HG03025 (cell line): Measurements from ENCODE around the gene CTNNBIP1.

ENCODE experiments used
- ATAC-seq: cut with Tn5 transposase; IDR thresholded peaks from one replicate; pipeline ENCODE4 v1.9.1; 2021; ENCODE audit warnings: mild to moderate bottlenecking, moderate library complexity; ENCODE audit not compliant: unreplicated experiment, low FRiP score

Gene CTNNBIP1

DNA sequence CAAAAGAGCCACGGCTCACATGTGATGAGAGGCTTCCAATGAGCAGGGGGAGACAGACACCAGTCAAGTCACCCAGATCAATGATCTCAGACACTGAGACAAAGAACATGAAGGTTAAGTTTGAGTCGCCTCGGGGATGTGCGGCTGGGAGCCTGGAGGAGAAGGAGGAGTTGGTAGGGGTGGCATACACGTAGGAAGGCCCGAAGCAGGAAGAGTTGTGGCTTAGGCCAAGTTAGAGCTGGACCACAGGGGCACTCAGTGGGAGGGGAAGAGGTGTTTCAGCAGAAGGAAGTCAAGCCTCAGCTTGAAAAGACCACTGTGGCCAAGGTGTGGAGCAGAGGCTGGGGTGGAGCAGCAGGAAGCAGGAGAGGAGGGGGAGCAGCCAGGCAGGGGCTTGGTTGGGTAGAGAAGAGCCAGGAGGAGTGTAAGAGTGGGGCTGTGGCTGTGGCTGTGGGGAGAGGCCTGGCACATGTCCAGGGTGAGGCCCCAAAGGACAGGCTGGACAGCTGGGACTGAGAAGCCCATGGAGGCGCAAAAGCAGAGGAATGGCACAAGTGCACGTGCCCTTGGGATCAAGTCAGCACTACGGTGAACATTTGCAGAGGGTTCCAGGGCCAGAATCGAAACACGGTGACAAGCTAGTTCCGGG lies 27.6 kb downstream of the CTNNBIP1 start:
- ATAC-seq: no peak

DNA sequence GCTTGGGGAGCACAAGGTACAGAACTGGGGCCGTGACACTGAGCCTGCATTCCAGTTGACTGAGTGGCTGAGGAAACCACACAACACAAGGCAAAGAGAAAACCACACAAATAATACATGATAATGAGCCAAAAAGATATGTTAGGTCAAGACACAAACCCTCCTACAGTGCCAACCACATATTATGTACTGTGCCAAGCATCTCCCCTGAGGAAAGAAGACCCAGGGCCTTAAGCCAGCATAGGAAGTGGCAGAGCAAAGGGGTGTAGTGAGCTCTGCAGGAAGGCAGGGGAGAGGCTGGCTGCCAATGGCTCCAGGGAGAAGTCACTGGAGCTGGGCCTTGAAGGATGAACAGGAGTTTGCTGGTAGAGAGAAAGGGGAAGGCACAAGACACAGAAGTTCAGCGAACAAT lies 28.2 kb downstream of the CTNNBIP1 start:
- no peak for ATAC-seq

GRCh38 chr1:9878404-9878803 lies 31.7 kb downstream of the CTNNBIP1 start:
- ATAC-seq: no peak

- no peak for ATAC-seq
These were observed 32.1 kb downstream of the CTNNBIP1 start for GRCh38 chr1:9877962-9878361.

GRCh38 chr1:9875636-9876000 lies 34.5 kb downstream of the CTNNBIP1 start:
- ATAC-seq: no peak

GRCh38 chr1:9874959-9875635 lies 35.0 kb downstream of the CTNNBIP1 start:
- ATAC-seq: no peak

- ATAC-seq: no peak
These were observed 35.7 kb downstream of the CTNNBIP1 start for GRCh38 chr1:9874412-9874811.

GRCh38 chr1:9873992-9874391 lies 36.1 kb downstream of the CTNNBIP1 start:
- ATAC-seq: no peak

- no peak for ATAC-seq
These were observed 36.7 kb downstream of the CTNNBIP1 start for GRCh38 chr1:9873385-9873784.

DNA sequence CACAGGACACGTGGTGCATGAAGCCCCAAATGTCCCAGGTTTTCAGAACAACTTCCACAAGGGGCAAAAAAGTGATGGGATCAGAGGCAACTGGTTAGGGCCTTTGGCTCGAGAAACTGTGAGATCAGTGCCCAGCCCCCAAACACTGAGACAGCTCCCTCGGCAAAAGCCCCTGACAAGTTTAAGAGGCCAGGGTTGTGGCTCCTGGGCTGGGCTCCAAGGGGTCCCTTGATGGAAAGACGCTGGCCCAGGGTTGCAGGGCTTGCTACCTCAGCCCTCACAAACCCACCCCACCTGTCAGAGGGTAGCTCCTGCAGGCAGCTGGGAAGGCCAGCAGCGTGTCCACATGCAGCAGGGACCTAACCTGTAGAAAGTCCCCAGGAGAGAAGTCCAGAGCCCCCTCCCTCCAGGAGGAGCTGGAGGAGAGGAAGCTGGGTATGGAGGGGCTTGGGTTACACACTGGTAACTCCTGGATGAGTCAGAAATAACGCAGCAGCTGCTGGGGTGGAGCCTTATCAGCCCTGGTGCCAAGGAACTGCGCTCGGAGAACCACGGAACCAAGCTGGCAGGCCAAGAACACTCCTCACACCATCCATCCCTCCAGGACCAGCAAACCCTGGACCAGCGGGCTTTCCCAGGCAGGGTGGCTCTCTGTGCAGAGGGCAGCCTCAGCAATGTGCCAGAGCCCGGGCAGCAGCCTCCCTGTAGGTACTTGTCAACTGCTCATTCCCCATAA lies 37.5 kb downstream of the CTNNBIP1 start:
- no peak for ATAC-seq

DNA sequence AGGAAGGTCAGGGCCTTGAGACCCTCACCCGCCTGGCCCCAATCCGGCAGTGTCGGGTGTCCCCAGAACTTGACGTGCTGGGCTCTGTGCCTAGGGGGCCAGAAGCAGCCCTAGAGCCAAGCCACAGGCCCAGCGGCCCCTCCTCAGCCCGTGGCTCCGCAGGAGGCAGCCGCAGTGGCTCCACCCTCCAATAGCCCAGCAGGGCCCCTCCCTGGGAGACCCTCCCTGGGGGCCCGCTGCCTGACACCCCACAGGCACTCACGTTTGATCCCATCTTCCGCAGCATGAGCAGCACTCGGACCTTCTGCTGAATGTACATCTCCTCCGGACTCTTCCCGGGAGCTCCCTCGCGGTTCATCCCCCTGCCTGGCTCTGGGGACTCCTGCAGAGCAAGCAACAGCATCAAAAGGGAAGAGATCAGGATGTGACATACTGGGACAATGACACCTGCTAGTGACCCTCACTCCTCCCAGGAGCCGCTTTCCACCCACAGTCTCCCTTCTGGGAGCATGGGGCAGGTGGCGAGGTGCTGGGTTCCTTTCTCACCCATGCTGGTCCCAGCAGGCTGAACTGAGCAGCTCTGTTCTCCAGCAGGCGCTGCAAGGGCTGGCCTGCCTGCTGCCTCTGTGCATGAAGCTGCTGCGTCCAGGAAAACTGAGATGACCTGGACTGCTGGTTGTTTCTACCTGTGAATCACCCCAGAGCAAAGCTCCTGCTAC lies 38.2 kb downstream of the CTNNBIP1 start:
- no peak for ATAC-seq

DNA sequence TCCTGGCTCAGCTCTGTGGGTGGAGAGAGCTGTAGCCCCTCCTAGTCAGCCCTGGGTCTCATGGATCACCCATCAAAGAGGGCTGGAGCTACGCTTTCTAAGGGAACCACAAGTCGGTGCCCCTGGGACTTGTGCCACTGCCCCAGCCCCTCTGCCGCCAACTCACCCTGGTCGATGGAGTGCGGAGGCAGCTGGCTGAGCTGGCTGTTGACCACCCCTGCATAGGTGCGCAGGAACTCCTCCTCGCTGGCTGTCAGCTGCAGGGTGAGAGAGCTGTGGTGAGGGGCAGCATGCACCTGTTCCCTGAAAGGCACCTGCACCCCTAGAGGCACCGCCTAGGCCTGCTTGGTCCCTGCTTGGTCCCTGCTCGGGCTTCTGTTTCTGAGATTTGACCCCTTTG lies 39.0 kb downstream of the CTNNBIP1 start:
- ATAC-seq: no peak

DNA sequence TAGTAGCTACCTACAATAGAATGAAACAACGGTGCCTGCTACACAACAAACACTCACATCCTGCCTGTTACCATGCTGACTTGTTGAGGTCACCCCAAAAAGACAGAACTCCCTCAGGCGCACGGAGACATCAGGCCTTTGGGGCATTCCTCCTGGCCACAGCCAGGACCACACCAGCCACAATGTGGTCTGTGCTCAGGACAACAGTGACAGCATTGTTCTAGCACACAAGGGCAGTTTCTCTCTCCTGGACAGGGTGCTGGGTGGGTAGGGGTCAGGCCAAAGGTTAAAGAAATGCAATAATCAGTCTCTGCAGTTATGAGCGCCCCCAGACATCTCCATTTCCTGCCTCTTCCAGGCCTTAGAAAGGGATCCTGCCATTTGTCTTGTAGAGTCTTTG lies 39.5 kb downstream of the CTNNBIP1 start:
- ATAC-seq: no peak

DNA sequence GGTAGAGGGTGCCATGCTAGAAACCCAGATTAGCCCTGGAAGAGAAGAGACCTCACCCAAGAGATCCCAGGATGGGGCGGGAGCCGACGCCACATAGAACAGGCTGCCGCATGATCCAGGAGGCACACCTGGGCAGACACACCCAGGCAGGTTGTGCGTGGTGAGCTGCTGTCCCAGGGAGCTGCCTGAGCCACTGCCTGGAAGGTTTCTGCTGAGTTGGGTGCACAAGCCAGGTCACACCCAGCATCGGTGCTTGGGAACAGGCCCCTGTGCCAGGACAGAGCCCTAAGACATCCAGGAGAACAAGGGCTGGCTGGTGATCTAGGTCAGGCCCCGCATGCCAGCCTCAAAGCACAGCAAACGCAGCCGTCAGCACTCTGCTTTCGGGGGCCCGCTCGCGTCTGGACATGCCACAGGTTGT lies 40.2 kb downstream of the CTNNBIP1 start:
- ATAC-seq: no peak

DNA sequence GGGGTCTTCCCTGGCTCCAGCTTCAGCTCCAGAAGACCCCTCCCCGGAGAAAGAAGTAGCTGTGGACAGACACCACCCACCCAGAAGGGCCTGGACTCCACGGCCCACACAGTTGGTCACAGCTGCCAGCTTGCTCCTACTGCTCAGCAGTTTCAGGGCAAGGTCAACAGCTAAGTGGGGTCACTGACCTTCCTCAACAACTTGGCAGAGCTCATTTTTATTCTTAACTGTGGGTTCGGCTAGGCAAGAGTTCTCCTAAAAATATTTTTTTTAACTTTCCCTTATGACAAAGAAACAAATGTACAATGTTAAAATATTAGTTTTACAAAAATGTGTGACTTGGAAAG lies 41.9 kb downstream of the CTNNBIP1 start:
- ATAC-seq: no peak

DNA sequence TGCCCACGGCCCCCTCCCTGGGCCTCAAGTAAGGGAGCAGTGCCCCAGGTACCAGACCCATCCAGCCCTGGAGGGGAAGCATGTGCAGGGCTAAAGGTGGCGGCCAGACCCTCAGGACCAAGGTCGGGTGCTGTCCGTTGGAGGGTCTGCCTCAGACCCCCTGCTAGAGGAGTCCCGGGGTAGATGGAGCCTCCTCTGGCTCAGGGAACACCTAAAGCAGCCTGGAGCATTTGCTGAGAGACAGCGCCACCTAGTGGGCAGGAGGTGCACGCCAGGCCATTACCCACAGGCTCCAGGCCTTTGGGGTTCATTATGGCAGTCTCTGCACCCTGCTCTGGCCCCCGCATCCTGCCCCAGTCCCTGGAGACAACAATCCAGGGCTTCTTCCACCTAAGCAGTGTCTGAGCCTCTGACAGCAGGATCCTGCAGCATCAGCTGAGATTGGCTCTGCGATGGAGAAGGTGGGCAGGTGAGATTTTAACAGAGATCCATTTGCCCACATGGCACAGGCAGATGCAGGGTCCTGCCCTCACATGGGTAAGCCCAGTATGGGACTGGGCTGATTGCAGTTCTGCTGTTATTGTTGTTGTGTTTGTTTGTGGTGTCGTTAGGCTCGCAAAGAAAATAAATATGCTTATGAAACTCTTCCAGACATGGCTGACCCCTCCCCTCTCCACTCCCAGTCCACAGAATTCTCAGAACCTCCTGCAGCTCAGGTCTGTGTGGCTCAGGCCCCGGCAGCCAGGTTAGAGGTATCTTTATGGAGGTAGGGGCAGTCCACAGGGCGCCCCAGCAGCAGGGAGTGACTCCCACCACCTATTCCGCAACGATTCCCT lies 42.4 kb downstream of the CTNNBIP1 start:
- ATAC-seq: no peak

GRCh38 chr1:9866836-9867235 lies 43.2 kb downstream of the CTNNBIP1 start:
- ATAC-seq: no peak

DNA sequence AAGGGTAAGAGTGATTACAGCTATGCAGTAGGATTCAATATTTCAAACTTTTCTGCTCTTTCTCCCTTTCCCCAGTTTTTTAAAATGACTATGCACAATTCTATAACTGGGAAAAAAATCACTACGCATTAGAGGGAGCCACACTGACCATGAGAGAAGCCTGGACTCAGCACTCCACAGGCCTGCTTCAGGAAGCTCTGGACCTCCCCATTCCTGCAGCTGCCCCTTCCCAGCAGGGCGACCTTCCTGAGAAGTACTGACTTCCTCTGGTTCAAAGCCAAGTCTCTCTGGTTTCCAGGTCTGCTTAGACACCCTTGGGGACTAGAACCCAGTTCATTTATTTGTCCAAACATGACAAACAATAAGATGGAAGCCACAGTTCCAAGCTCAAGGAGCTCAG lies 44.3 kb downstream of the CTNNBIP1 start:
- ATAC-seq: no peak

- ATAC-seq: no peak
These were observed 46.7 kb downstream of the CTNNBIP1 start for GRCh38 chr1:9863371-9863770.

GRCh38 chr1:9861360-9861759 lies 48.7 kb downstream of the CTNNBIP1 start:
- no peak for ATAC-seq
